Omental fat pad (tissue), 4 donors: ENCODE measurements around the gene ENHO. TPM values are rescaled to one million over a fixed set of nuclear protein-coding genes. Genes with fewer than 3 reads are reported as not detected.

ENCODE experiments used
- ATAC-seq: fragments of 150-250 bp; one replicate; pipeline ENCODE4 v1.9.1; 2016; ENCODE audit warnings: mild to moderate bottlenecking, moderate library complexity; ENCODE audit not compliant: low FRiP score
- DNase-seq: peaks from one replicate; pipeline ENCODE4 v3.0.0-alpha.2; 2019; ENCODE audit warnings: low spot score
- total RNA-seq, 4 donors: library from RNA; depleted of rRNA; stranded (reverse); fragments of >200 nt; gene quantifications; one replicate each; pipeline ENCODE4 v1.1.0, GENCODE V29; 2016
- TF ChIP-seq, protein P1 (sequence below), 3 donors: fragments of 450-650 bp; IDR thresholded peaks; one replicate each; pipeline ENCODE4 v1.5.1; 2016 to 2017; ENCODE audit warnings: antibody characterized with exemption in 3 of 3, mild to moderate bottlenecking in 3 of 3, moderate library complexity in 2 of 3

ENHO gene
- total RNA-seq, 4 donors from 2014 or later = not detected

DNA sequence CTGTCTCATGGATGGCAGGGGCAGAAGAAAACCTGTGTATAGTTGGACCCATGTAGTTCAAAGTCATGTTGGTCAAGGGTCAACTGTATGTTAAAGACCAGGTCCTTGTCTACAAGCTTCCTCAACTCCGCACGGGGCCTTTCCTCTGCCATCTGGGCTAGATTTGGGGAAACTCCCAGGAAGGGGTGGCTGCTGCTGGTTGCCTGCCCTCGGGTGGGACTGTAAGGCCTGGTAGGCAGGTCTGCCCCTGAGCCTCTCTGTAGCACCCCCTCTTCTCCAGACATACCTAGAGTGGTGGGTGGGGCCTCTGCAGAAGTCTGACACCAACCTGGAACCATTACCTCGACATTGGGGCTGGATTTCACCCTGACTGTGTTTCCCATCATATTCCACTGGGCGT lies 15.2 kb downstream of the ENHO start:
- TF ChIP-seq, protein P1, sequence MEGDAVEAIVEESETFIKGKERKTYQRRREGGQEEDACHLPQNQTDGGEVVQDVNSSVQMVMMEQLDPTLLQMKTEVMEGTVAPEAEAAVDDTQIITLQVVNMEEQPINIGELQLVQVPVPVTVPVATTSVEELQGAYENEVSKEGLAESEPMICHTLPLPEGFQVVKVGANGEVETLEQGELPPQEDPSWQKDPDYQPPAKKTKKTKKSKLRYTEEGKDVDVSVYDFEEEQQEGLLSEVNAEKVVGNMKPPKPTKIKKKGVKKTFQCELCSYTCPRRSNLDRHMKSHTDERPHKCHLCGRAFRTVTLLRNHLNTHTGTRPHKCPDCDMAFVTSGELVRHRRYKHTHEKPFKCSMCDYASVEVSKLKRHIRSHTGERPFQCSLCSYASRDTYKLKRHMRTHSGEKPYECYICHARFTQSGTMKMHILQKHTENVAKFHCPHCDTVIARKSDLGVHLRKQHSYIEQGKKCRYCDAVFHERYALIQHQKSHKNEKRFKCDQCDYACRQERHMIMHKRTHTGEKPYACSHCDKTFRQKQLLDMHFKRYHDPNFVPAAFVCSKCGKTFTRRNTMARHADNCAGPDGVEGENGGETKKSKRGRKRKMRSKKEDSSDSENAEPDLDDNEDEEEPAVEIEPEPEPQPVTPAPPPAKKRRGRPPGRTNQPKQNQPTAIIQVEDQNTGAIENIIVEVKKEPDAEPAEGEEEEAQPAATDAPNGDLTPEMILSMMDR (IDR thresholded peaks at IDR 0.05) = no peak
- ATAC-seq (no peak), DNase-seq (no peak)

DNA sequence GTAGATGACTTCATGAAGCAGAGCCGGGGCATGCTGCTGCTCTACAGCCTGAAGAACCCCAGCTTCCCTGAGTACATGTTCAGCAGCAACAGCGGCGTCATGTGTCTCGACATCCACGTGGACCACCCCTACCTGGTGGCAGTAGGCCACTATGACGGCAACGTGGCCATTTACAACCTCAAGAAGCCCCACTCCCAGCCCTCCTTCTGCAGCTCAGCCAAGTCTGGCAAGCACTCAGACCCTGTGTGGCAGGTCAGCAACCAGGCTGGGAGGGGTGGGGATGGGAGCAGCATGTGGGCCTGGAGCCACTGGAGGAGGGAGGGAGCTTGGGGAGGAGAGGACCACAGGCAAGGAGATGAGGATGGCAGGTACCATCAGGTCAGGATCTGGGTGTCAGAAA lies 16.2 kb downstream of the ENHO start:
- TF ChIP-seq, protein P1 (IDR thresholded peaks at IDR 0.05) = no peak
- ATAC-seq = no peak
- DNase-seq = no peak

DNA sequence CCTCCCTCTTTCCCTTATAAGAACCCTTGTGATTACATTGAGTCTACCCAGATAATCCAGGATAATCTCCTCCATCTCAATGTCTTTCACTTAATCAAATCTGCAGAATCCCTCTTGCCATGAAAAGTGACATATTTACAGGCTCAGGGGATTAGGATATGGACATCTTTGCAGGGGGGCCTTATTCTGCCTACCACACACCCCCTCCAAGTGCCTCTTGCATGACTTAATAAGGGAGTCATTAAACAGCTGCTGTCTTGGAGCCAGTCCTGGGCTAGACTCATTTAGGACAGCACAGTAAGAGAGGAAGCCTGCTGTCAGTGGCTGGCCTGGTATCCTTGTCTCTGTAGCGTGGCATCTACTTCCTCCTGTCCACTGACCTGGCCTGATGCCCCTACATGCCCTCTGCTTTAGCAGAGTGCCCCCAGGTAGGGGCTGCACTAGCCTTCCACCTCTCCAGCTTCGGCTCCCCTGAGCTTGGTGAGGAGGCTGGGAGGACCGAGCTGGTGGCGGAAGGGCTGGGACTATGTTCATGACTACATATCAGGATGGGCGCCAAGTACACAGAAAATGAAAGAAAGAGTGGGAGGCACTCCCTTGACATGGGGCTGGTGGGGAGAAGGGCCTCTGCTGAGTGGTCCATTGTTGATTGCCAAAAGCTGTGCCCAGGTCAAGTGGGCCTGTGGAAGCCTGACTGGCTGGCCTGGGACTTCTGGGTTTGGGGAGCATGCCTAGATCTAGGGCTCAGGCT lies 17.2 kb downstream of the ENHO start:
- TF ChIP-seq, protein P1 (IDR thresholded peaks at IDR 0.05) = no peak
- DNase-seq = no peak
- no peak for ATAC-seq

DNA sequence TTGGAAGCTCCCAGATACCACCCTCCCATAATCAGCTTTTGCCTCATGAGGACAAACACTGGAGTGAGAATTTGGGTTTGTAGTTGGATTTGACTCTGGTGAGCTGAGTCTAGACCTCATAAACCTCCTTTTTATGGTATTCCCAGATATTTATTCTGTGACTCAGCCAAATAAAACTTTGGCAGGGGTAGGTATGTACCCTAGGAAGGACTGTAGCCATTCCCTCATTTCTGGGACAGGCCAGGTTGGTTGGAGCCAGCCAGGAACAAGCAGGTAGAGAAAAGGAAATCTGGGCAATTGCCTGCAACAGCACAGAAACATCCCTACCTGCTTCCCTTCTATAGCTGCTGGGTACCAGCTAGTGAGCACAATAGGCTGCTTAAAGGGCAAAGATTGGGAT lies 19.4 kb downstream of the ENHO start:
- TF ChIP-seq, protein P1 (IDR thresholded peaks at IDR 0.05) = no peak
- no peak for DNase-seq
- ATAC-seq = no peak

DNA sequence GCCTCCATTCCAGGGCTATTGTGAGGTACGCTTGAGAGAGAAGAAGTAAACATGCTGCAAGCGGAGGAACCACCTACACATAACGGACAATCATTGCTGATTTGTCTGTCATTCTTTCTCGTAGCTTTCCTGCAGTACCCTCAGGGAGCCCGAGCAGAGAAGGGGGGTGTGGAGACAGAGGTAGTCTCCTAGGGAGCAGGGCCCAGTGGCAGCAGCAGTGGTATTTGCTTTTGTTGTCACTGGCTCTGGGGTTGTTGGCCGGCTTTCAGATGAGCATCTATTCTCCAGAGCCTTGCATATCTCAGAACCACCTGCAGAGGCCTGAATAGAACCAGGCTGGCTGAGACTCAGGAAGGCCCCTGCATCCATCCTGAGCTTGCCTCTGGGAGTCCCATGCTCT lies 19.9 kb downstream of the ENHO start:
- ATAC-seq (no peak), DNase-seq (no peak)
- TF ChIP-seq, protein P1 (IDR thresholded peaks at IDR 0.05) = no peak

DNA sequence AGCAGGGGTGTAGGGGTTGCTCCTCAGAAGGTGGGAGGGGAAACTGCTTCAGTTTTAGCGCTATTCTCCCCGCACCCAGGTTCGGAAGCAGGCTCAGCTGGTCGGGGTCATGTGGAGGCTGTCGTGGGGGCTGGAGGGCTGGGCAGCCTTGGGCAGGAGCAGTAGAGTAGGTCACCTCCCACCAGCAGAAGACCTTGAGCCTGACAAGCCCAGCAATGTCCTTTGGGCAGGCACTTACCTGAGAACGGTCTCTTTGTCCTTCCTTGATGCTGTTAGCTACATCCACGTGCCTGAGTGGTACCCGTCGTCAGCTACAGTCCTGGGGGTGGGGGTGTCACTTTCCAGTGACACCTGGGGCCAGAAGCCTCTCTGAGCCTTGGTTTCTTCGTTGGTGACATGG lies 20.3 kb downstream of the ENHO start:
- DNase-seq = no peak
- no peak for ATAC-seq
- TF ChIP-seq, protein P1 (IDR thresholded peaks at IDR 0.05) = no peak

DNA sequence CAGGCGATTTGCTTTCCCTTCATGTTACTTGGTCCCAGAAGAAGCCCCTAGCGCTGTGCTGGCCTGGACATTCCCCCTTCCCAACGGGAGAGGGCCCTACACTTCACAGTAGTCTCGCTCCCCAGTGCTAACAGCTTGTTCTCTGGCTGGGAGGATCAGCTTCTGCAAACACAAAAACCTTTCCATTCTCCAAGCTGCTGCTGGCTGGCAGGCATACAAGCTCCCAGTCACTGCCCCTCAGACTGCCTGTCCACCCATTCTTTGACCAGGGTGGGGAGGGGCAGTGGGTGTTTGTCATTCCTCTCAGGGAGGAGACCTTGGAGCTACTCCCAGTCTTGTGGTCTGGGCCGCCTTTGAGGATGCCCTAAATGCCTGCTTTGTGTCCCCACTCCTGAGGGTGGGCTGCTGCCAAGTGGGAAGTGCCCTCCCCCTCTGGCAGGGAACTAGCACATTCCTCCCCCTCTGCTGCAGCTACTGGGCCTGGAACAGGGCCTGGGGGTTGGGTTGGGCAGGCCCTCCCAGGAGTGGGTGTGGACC lies 20.8 kb downstream of the ENHO start:
- DNase-seq = no peak
- TF ChIP-seq, protein P1 (IDR thresholded peaks at IDR 0.05) = no peak
- no peak for ATAC-seq
